NB4 (cell line): Measurements from ENCODE around the gene RASL10B.

Experiments
- CTCF ChIP-seq: IDR thresholded peaks from one replicate; pipeline ENCODE4 v1.5.1; 2012; ENCODE audit warnings: low read depth, low read length
- POLR2A ChIP-seq: IDR thresholded peaks from 2 replicates; pipeline ENCODE4 v1.6.1; 2011; ENCODE audit warnings: mild to moderate bottlenecking; ENCODE audit not compliant: insufficient read length; ENCODE audit errors: extremely low read depth

GRCh38 chr17:35788477-35789368, 57.3 kb downstream of the RASL10B start:
- TF ChIP-seq CTCF (no peak), POLR2A (no peak)
